PC-3 (cell line): Measurements from ENCODE around the gene SELENOS. TPM values are rescaled to one million over a fixed set of nuclear protein-coding genes. Genes with fewer than 3 reads are reported as not detected.

ENCODE experiments used
- ATAC-seq: fragments of 200-7000 bp; cut with Tn5 transposase; 2 replicates; pipeline ENCODE4 v1.9.1; 2020; ENCODE audit warnings: mild to moderate bottlenecking, moderate library complexity
- BruUV-seq: library from RNA; stranded (reverse); fragments of 400-500 nt; replicated peaks from 2 replicates; lab custom pipeline; 2021; lab: Mats Ljungman, UMichigan
- CTCF ChIA-PET: fragments of 300-600 bp; sonication (Branson Sonifier 250); formaldehyde crosslinking; loops from one replicate; lab custom pipeline; 2022; ENCODE audit warnings: antibody characterized with exemption; lab: Charles Lee
- POLR2A ChIA-PET: fragments of 300-600 bp; sonication (Branson Sonifier 250); formaldehyde crosslinking; loops from one replicate; lab custom pipeline; 2022; ENCODE audit warnings: antibody characterized with exemption; ENCODE audit not compliant: unreplicated experiment; lab: Charles Lee
- DNase-seq: peaks from one replicate; pipeline ENCODE4 v3.0.0-alpha.2; 2015
- H2AFZ ChIP-seq: fragments of 300-600 bp; sonication (generic); 2 replicates; pipeline ENCODE4 v1.6.0; 2016; ENCODE audit warnings: antibody characterized with exemption, low read length
- H3F3A ChIP-seq: fragments of 300-600 bp; sonication (generic); one replicate; pipeline ENCODE4 v1.6.0; 2017; ENCODE audit warnings: antibody characterized with exemption, low read length, control low read depth, mild to moderate bottlenecking; ENCODE audit not compliant: unreplicated experiment
- H3K27ac ChIP-seq: fragments of 300-600 bp; sonication (generic); 2 replicates; pipeline ENCODE4 v1.5.1; 2016; ENCODE audit warnings: mild to moderate bottlenecking, low read length
- H3K27me3 ChIP-seq: fragments of 300-600 bp; sonication (generic); 2 replicates; pipeline ENCODE4 v1.6.1; 2016; ENCODE audit warnings: low read length, mixed read lengths
- H3K36me3 ChIP-seq: fragments of 300-600 bp; sonication (generic); 2 replicates; pipeline ENCODE4 v1.6.1; 2016; ENCODE audit warnings: low read depth, mixed run types, low read length, mixed read lengths
- H3K4me1 ChIP-seq: fragments of 300-600 bp; sonication (generic); 2 replicates; pipeline ENCODE4 v1.5.1; 2016; ENCODE audit warnings: low read length; ENCODE audit not compliant: insufficient read depth
- H3K4me2 ChIP-seq: fragments of 300-600 bp; sonication (generic); 2 replicates; pipeline ENCODE4 v1.6.0; 2016; ENCODE audit warnings: low read length
- H3K4me3 ChIP-seq: fragments of 300-600 bp; sonication (generic); 2 replicates; pipeline ENCODE4 v1.5.1; 2016; ENCODE audit warnings: mild to moderate bottlenecking, low read length, mixed read lengths
- H3K79me2 ChIP-seq: fragments of 300-600 bp; sonication (generic); 2 replicates; pipeline ENCODE4 v1.6.1; 2017; ENCODE audit warnings: low read length, mixed read lengths
- H3K9ac ChIP-seq: fragments of 300-600 bp; sonication (generic); 2 replicates; pipeline ENCODE4 v1.6.0; 2016; ENCODE audit warnings: mild to moderate bottlenecking, low read length
- H3K9me2 ChIP-seq: fragments of 300-600 bp; sonication (generic); replicated peaks from 2 replicates; pipeline ENCODE4 v1.6.1; 2016; ENCODE audit warnings: mixed run types, low read length, mixed read lengths
- H3K9me3 ChIP-seq: fragments of 300-600 bp; sonication (generic); 2 replicates; pipeline ENCODE4 v1.6.1; 2016; ENCODE audit warnings: low read length, mixed read lengths
- H4K20me1 ChIP-seq: fragments of 300-600 bp; sonication (generic); 2 replicates; pipeline ENCODE4 v1.6.1; 2016; ENCODE audit warnings: low read length, mixed read lengths
- CTCF ChIP-seq: fragments of 300-600 bp; sonication (generic); conservative IDR thresholded peaks from 2 replicates; pipeline ENCODE4 v1.5.1; 2017; ENCODE audit warnings: antibody characterized with exemption, low read depth, mild to moderate bottlenecking, low read length
- EZH2 ChIP-seq: fragments of 300-600 bp; sonication (generic); IDR thresholded peaks from one replicate; pipeline ENCODE4 v1.6.1; 2017; ENCODE audit warnings: antibody characterized with exemption, mild to moderate bottlenecking, low read length; ENCODE audit not compliant: unreplicated experiment
- EZH2phosphoT487 ChIP-seq: fragments of 300-600 bp; sonication (generic); IDR thresholded peaks from 2 replicates; pipeline ENCODE4 v1.6.1; 2018; ENCODE audit warnings: mild to moderate bottlenecking, antibody characterized with exemption, low read length, borderline replicate concordance
- intact Hi-C: fragments of 100-400 bp; cut with micrococcal nuclease; formaldehyde crosslinking; loops from 2 replicates; pipeline ENCODE4 v1.9.0; 2023
- total RNA-seq: library from RNA; depleted of rRNA; stranded (reverse); fragments of >200 nt; gene quantifications from 2 replicates; pipeline ENCODE4 v1.2.3, GENCODE V29; 2014

SELENOS gene
- total RNA-seq, 1 experiment from 2014 or later, result 40.1 TPM

- no TSS peak for BruUV-seq
- Histone ChIP-seq H3K36me3 (peaks cover 4% of the 10 kb centered on the region; the same call in 1 of the 2 replicates), H3K9me3 (no peaks in the 10 kb centered on the region), H3K27ac (no peak overlapping the region), H3K4me1 (peaks cover 11% of the 10 kb centered on the region), H4K20me1 (peaks cover 32% of the 10 kb centered on the region), H3K4me2 (no peak overlapping the region), H3K9me2 (no peaks in the 10 kb centered on the region), H2AFZ (no peak overlapping the region), H3K79me2 (peaks cover 78% of the 10 kb centered on the region), H3F3A (no peaks in the 10 kb centered on the region), H3K9ac (no peak overlapping the region), H3K27me3 (no peaks in the 10 kb centered on the region), H3K4me3 (no peak overlapping the region)
- DNase-seq (no peak), ATAC-seq (no peak)
- no peak for TF ChIP-seq CTCF
- no peak for TF ChIP-seq EZH2
- TF ChIP-seq EZH2phosphoT487, result no peak
- POLR2A ChIA-PET, result interaction anchor here (0.7 kb wide), 2 partner anchors 266 to 1855 kb away, joined by 5 to 6 read pairs; no protein-coding TSS in a partner anchor
- intact Hi-C loops, result no loop called here
- CTCF ChIA-PET, result no interaction called here
Observed at GRCh38 chr15:101248274-101248673, 29.0 kb downstream of the SELENOS start.

- no peak overlapping the region for H3K4me3 ChIP-seq
- ATAC-seq, result no peak
- H3F3A ChIP-seq, result no peaks in the 10 kb centered on the region
- peaks cover 90% of the 10 kb centered on the region for H3K79me2 ChIP-seq
- intact Hi-C loops, result no loop called here
- H3K9ac ChIP-seq, result no peak overlapping the region
- H2AFZ ChIP-seq, result no peak overlapping the region
- POLR2A ChIA-PET, result interaction anchor here (0.7 kb wide), 1 partner anchor 1854 kb away, joined by 6 read pairs; no protein-coding TSS in a partner anchor
- TF ChIP-seq EZH2 (no peak), CTCF (no peak), EZH2phosphoT487 (no peak)
- H3K9me2 ChIP-seq, result no peaks in the 10 kb centered on the region
- no peak for DNase-seq
- no peaks in the 10 kb centered on the region for H3K9me3 ChIP-seq
- no peaks in the 10 kb centered on the region for H3K27me3 ChIP-seq
- peaks cover 37% of the 10 kb centered on the region for H4K20me1 ChIP-seq
- no peak overlapping the region for H3K27ac ChIP-seq
- CTCF ChIA-PET, result no interaction called here
- BruUV-seq, result no TSS peak
- peaks cover 11% of the 10 kb centered on the region for H3K4me1 ChIP-seq
- H3K36me3 ChIP-seq, result peaks cover 4% of the 10 kb centered on the region; the same call in 1 of the 2 replicates
- no peak overlapping the region for H3K4me2 ChIP-seq
Observed at GRCh38 chr15:101246824-101247745, 30.2 kb downstream of the SELENOS start.
